Measurements from ENCODE around the gene TTC39B.
"Not testable (repeated sequence)": the region's sequence is repeated elsewhere in the genome, so short reads cannot be mapped to it uniquely, and the experiment has no call there.

Gene TTC39B

GRCh38 chr9:15233941-15234490 is 73.0 kb downstream of the TTC39B start:
- not testable (repeated sequence) for H4K8ac ChIP-seq (ENCODE audit: low read length); H2BK15ac ChIP-seq (ENCODE audit: low read depth, poor library complexity, severe bottlenecking); H3K9ac ChIP-seq (ENCODE audit: low read length); H3K4me3 ChIP-seq (ENCODE audit: insufficient read depth in 1 of 2, low read depth in 1 of 2, low read length in 2 of 2); H3K27ac ChIP-seq (ENCODE audit: low read length, poor library complexity, severe bottlenecking); H3K14ac ChIP-seq (ENCODE audit: low read length in 2 of 2); H3K4ac ChIP-seq (ENCODE audit: low read depth in 1 of 2, low read length in 2 of 2); H4K91ac ChIP-seq (ENCODE audit: low read length); H3K23ac ChIP-seq (ENCODE audit: low read length in 2 of 2); H2BK120ac ChIP-seq (ENCODE audit: low read depth, low read length); H2BK12ac ChIP-seq (ENCODE audit: low read length in 2 of 2); H2AFZ ChIP-seq (ENCODE audit: low read depth, low read length); H3K4me1 ChIP-seq (ENCODE audit: control insufficient read depth, insufficient read depth, low read depth, low read length); H3K27me3 ChIP-seq (ENCODE audit: control insufficient read depth in 1 of 2, insufficient read depth in 1 of 2, low read length in 2 of 2); H2BK5ac ChIP-seq (ENCODE audit: low read depth, low read length, poor library complexity, severe bottlenecking); H3K36me3 ChIP-seq (ENCODE audit: control insufficient read depth in 1 of 2, insufficient read depth in 2 of 2, low read depth in 1 of 2, low read length in 2 of 2); H3K4me2 ChIP-seq (ENCODE audit: low read length, poor library complexity, severe bottlenecking); H2AK5ac ChIP-seq (ENCODE audit: low read length, severe bottlenecking); DNase-seq; H3K18ac ChIP-seq (ENCODE audit: low read depth in 1 of 2, low read length in 2 of 2)
- 98% methylated on average over 17 of the region's 41 CpGs for WGBS
- Histone ChIP-seq H3K9me3 (ENCODE audit: control insufficient read depth, low read length) (peaks cover 24% of the 10 kb centered on the region), H3K79me1 (replicated peaks; ENCODE audit: low read length, poor library complexity, severe bottlenecking) (peaks cover 17% of the 10 kb centered on the region)

DNA sequence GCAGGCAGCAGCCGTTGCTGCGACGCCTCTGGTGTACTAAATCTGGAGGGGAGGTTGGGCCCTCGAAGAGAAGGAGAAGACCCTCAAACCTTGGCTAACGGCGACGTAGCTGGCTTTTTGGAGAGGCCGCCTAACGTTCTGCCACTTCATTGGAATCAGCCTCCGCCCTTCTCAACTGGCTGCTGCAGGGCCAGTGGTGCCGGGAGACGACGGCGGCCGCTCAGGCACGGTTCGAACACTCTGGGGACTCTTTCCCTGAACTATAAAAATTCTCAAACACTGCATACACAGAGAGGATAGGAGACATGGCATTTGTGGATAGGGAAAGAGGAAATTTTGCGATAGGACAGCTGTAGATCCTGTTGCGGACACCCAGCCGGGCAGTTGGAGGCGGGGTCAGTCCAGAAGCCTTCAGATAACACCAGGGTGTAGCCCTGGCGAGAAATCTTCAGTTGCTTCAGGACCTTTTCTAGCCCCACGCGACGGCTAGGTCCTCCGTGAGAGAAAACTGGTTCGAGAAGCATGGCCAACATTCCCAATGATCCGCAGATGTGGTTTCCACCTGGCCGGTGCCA is 74.2 kb downstream of the TTC39B start:
- not testable (repeated sequence) for H3K4me3 ChIP-seq (ENCODE audit: insufficient read depth in 1 of 2, low read depth in 1 of 2, low read length in 2 of 2); H3K18ac ChIP-seq (ENCODE audit: low read depth in 1 of 2, low read length in 2 of 2); H2BK120ac ChIP-seq (ENCODE audit: low read depth, low read length); H3K4me1 ChIP-seq (ENCODE audit: control insufficient read depth, insufficient read depth, low read depth, low read length); H2AFZ ChIP-seq (ENCODE audit: low read depth, low read length); H3K27me3 ChIP-seq (ENCODE audit: control insufficient read depth in 1 of 2, insufficient read depth in 1 of 2, low read length in 2 of 2); H2BK15ac ChIP-seq (ENCODE audit: low read depth, poor library complexity, severe bottlenecking); H2BK5ac ChIP-seq (ENCODE audit: low read depth, low read length, poor library complexity, severe bottlenecking); H3K23ac ChIP-seq (ENCODE audit: low read length in 2 of 2); H3K14ac ChIP-seq (ENCODE audit: low read length in 2 of 2); H2AK5ac ChIP-seq (ENCODE audit: low read length, severe bottlenecking); H3K9ac ChIP-seq (ENCODE audit: low read length); H3K4ac ChIP-seq (ENCODE audit: low read depth in 1 of 2, low read length in 2 of 2); H2BK12ac ChIP-seq (ENCODE audit: low read length in 2 of 2); H3K27ac ChIP-seq (ENCODE audit: low read length, poor library complexity, severe bottlenecking); H3K36me3 ChIP-seq (ENCODE audit: control insufficient read depth in 1 of 2, insufficient read depth in 2 of 2, low read depth in 1 of 2, low read length in 2 of 2); DNase-seq; H4K91ac ChIP-seq (ENCODE audit: low read length); H3K4me2 ChIP-seq (ENCODE audit: low read length, poor library complexity, severe bottlenecking); H4K8ac ChIP-seq (ENCODE audit: low read length)
- WGBS, result 96% methylated on average over 21 of the region's 29 CpGs
- Histone ChIP-seq H3K79me1 (replicated peaks; ENCODE audit: low read length, poor library complexity, severe bottlenecking) (peaks cover 18% of the 10 kb centered on the region), H3K9me3 (ENCODE audit: control insufficient read depth, low read length) (peaks cover 16% of the 10 kb centered on the region)

DNA sequence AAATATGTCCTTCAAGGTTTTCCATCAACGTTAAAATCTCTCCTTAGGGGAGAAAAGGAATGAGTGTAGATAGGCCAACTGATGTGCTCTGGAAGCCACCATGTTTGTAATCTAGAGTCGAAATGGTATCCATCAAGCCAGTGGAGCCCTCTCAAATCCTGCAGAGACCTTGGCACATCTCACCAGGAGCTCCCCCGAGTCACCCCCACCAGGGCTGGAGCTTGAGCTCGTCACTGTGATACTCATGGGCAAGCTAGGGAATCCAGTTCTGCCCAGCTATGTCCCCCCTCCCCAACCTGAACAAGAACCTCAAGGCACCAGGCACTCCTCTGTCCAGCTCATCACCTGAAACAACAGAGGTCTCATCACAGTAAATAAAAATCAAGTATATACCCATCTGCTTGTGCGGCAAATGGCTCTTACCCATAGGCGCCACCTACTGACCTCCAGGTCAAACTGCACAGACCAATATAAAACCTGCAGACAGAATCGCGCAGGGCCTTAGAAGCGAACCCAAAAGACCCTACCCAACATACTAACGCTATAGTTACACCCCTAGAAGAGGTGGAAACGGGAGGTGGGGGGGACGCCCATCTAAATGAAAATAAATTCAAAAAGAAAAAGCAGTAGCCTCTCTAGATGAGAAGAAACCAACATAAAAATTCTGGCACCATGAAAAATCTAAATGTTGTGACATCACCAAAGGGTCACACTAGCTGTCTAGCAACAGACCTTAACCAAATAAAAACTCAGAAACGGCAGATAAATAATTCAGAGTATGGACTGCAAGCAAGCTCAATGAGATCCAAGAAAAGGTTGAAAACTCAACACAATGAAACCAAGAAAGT is 75.0 kb downstream of the TTC39B start:
- H3K4me2 ChIP-seq (ENCODE audit: low read length, poor library complexity, severe bottlenecking), result no peak overlapping the region
- H3K4me1 ChIP-seq (ENCODE audit: control insufficient read depth, insufficient read depth, low read depth, low read length), result no peaks in the 10 kb centered on the region
- H2BK12ac ChIP-seq (ENCODE audit: low read length in 2 of 2), result no peak overlapping the region
- no peak overlapping the region for H3K4me3 ChIP-seq (ENCODE audit: insufficient read depth in 1 of 2, low read depth in 1 of 2, low read length in 2 of 2)
- peak; percentile 34 for DNase-seq
- no peak overlapping the region for H2BK15ac ChIP-seq (ENCODE audit: low read depth, poor library complexity, severe bottlenecking)
- H3K79me1 ChIP-seq (replicated peaks; ENCODE audit: low read length, poor library complexity, severe bottlenecking), result peaks cover 21% of the 10 kb centered on the region
- H3K4ac ChIP-seq (ENCODE audit: low read depth in 1 of 2, low read length in 2 of 2), result no peak overlapping the region
- H3K14ac ChIP-seq (ENCODE audit: low read length in 2 of 2), result no peak overlapping the region
- no peak overlapping the region for H4K8ac ChIP-seq (ENCODE audit: low read length)
- H2AFZ ChIP-seq (ENCODE audit: low read depth, low read length), result no peak overlapping the region
- no peak overlapping the region for H3K23ac ChIP-seq (ENCODE audit: low read length in 2 of 2)
- H4K91ac ChIP-seq (ENCODE audit: low read length), result no peak overlapping the region
- no peak overlapping the region for H3K18ac ChIP-seq (ENCODE audit: low read depth in 1 of 2, low read length in 2 of 2)
- peaks cover 12% of the 10 kb centered on the region for H3K9me3 ChIP-seq (ENCODE audit: control insufficient read depth, low read length)
- peaks cover 0 to 5% of the 10 kb centered on the region in 2 experiments for H3K36me3 ChIP-seq (ENCODE audit: control insufficient read depth in 1 of 2, insufficient read depth in 2 of 2, low read depth in 1 of 2, low read length in 2 of 2)
- no peaks in the 10 kb centered on the region for H3K27me3 ChIP-seq (ENCODE audit: control insufficient read depth in 1 of 2, insufficient read depth in 1 of 2, low read length in 2 of 2)
- H3K9ac ChIP-seq (ENCODE audit: low read length), result no peak overlapping the region
- WGBS, result 46% methylated on average over 12 of the region's 13 CpGs
- H2BK5ac ChIP-seq (ENCODE audit: low read depth, low read length, poor library complexity, severe bottlenecking), result no peak overlapping the region
- H2AK5ac ChIP-seq (ENCODE audit: low read length, severe bottlenecking), result no peak overlapping the region
- no peak overlapping the region for H3K27ac ChIP-seq (ENCODE audit: low read length, poor library complexity, severe bottlenecking)
- no peak overlapping the region for H2BK120ac ChIP-seq (ENCODE audit: low read depth, low read length)

DNA sequence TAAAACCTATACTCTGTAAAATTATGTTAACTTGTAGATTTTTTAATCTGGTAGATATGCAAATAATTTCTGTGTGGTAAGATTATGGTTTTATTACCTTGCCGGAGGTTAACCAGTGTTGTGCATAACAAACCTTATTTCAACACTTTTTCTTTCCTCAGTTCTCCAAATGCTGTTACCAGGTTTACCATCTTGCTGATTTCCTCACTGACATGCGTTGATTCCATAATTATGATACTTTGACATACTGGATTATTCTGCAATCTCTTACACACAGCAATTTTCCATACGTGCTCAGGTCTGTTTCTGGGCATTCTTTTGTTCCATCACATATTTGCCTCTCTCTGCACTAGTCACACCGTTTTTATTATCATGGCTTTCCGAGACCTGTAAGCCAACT is 77.6 kb downstream of the TTC39B start:
- no peak overlapping the region for H3K27ac ChIP-seq (ENCODE audit: low read length, poor library complexity, severe bottlenecking)
- H3K79me1 ChIP-seq (replicated peaks; ENCODE audit: low read length, poor library complexity, severe bottlenecking), result peaks cover 26% of the 10 kb centered on the region
- H2BK12ac ChIP-seq (ENCODE audit: low read length in 2 of 2), result no peak overlapping the region
- no peak overlapping the region for H2BK120ac ChIP-seq (ENCODE audit: low read depth, low read length)
- no peak overlapping the region for H2AK5ac ChIP-seq (ENCODE audit: low read length, severe bottlenecking)
- no peaks in the 10 kb centered on the region for H3K4me1 ChIP-seq (ENCODE audit: control insufficient read depth, insufficient read depth, low read depth, low read length)
- H3K9ac ChIP-seq (ENCODE audit: low read length), result no peak overlapping the region
- no peak overlapping the region for H3K18ac ChIP-seq (ENCODE audit: low read depth in 1 of 2, low read length in 2 of 2)
- H3K14ac ChIP-seq (ENCODE audit: low read length in 2 of 2), result no peak overlapping the region
- no peak overlapping the region for H2BK5ac ChIP-seq (ENCODE audit: low read depth, low read length, poor library complexity, severe bottlenecking)
- DNase-seq, result no peak
- no peak overlapping the region for H3K4me3 ChIP-seq (ENCODE audit: insufficient read depth in 1 of 2, low read depth in 1 of 2, low read length in 2 of 2)
- H4K91ac ChIP-seq (ENCODE audit: low read length), result no peak overlapping the region
- no peak overlapping the region for H3K4ac ChIP-seq (ENCODE audit: low read depth in 1 of 2, low read length in 2 of 2)
- H2BK15ac ChIP-seq (ENCODE audit: low read depth, poor library complexity, severe bottlenecking), result no peak overlapping the region
- H3K36me3 ChIP-seq (ENCODE audit: control insufficient read depth in 1 of 2, insufficient read depth in 2 of 2, low read depth in 1 of 2, low read length in 2 of 2), result peaks cover 0 to 10% of the 10 kb centered on the region in 2 experiments
- no peaks in the 10 kb centered on the region for H3K27me3 ChIP-seq (ENCODE audit: control insufficient read depth in 1 of 2, insufficient read depth in 1 of 2, low read length in 2 of 2)
- H2AFZ ChIP-seq (ENCODE audit: low read depth, low read length), result no peak overlapping the region
- H4K8ac ChIP-seq (ENCODE audit: low read length), result no peak overlapping the region
- H3K23ac ChIP-seq (ENCODE audit: low read length in 2 of 2), result no peak overlapping the region
- H3K4me2 ChIP-seq (ENCODE audit: low read length, poor library complexity, severe bottlenecking), result no peak overlapping the region
- no peaks in the 10 kb centered on the region for H3K9me3 ChIP-seq (ENCODE audit: control insufficient read depth, low read length)
- 97% methylated on average over 4 of the region's 5 CpGs for WGBS
